K562 (cell line): ENCODE results near the gene ZNF787. TPM values are rescaled to one million over a fixed set of nuclear protein-coding genes. Genes with fewer than 3 reads are reported as not detected.

Experiments used
- HSF4 ChIP-seq: fragments of 250-450 bp; sonication (Bioruptor Pico); IDR thresholded peaks from 2 replicates; pipeline ENCODE4 v2.1.2; 2022; ENCODE audit warnings: mild to moderate bottlenecking, moderate library complexity, borderline replicate concordance
- MAZ ChIP-seq, 2 experiments: fragments of 450-650 bp in 1 of 2; sonication (generic) in 1 of 2; formaldehyde crosslinking; IDR thresholded peaks in 1 of 2; conservative IDR thresholded peaks in 1 of 2; 2 replicates each; pipeline versions ENCODE4 v1.4.0 to v1.5.0; 2020; ENCODE audit warnings: mild to moderate bottlenecking in 1 of 2, missing genetic modification reagents in 1 of 2
- polyA plus RNA-seq, 8 experiments: library from polyadenylated mRNA; depleted of rRNA in 4 of 8; stranded (reverse) in 5 of 8; unstranded in 3 of 8; fragments of >200 nt; fragmentation: Nextera tagmentation in 2 of 8; fragmentation: Illumina TruSeq in 1 of 8; extraction: Ambion mirVana in 2 of 8; extraction: Trizol in 1 of 8; gene quantifications; 2 replicates each; pipeline versions ENCODE4 v1.2.1 to v1.2.3, GENCODE V29; 2011 to 2014; ENCODE audit warnings: inconsistent platforms in 1 of 8, missing spikeins in 1 of 8
- total RNA-seq, 7 experiments: library from RNA; depleted of rRNA in 6 of 7; stranded (reverse); fragments of >200 nt in 6 of 7; fragmentation: Illumina TruSeq in 2 of 7; extraction: Trizol in 2 of 7; gene quantifications; 2 replicates each; pipeline versions ENCODE4 v1.2.1 to v1.2.3, GENCODE V29; 2011 to 2021; ENCODE audit warnings: low replicate concordance in 1 of 7
- TF ChIP-seq, protein P1 (sequence below): sonication (generic); formaldehyde crosslinking; IDR thresholded peaks from 2 replicates; pipeline ENCODE4 v1.8.1; 2022; ENCODE audit warnings: missing genetic modification reagents
- TF ChIP-seq, protein P2 (sequence below): fragments of 450-650 bp; formaldehyde crosslinking; conservative IDR thresholded peaks from 2 replicates; pipeline ENCODE4 v1.4.0; 2022; ENCODE audit warnings: mild to moderate bottlenecking, missing genetic modification characterization
- TF ChIP-seq, protein P3 (sequence below): fragments of 200-800 bp; sonication (Bioruptor generic); IDR thresholded peaks from 2 replicates; pipeline ENCODE4 v1.6.1; 2016; ENCODE audit warnings: missing genetic modification characterization, missing compliant biosample characterization
- TF ChIP-seq, protein P4 (sequence below): fragments of 450-650 bp; IDR thresholded peaks from 2 replicates; pipeline ENCODE4 v1.6.1; 2017; ENCODE audit warnings: antibody characterized with exemption, mild to moderate bottlenecking
- TF ChIP-seq, protein P5 (sequence below): sonication (generic); formaldehyde crosslinking; IDR thresholded peaks from 2 replicates; pipeline ENCODE4 v1.8.0; 2022; ENCODE audit warnings: missing genetic modification reagents, mild to moderate bottlenecking, borderline replicate concordance

ZNF787 gene
- total and polyA plus RNA-seq, 9 of the 15 experiments (the other 6 are each of a cell fraction or from before 2014, with no cell fraction given), result 0.45 to 77.6 (median 7.3) TPM

DNA sequence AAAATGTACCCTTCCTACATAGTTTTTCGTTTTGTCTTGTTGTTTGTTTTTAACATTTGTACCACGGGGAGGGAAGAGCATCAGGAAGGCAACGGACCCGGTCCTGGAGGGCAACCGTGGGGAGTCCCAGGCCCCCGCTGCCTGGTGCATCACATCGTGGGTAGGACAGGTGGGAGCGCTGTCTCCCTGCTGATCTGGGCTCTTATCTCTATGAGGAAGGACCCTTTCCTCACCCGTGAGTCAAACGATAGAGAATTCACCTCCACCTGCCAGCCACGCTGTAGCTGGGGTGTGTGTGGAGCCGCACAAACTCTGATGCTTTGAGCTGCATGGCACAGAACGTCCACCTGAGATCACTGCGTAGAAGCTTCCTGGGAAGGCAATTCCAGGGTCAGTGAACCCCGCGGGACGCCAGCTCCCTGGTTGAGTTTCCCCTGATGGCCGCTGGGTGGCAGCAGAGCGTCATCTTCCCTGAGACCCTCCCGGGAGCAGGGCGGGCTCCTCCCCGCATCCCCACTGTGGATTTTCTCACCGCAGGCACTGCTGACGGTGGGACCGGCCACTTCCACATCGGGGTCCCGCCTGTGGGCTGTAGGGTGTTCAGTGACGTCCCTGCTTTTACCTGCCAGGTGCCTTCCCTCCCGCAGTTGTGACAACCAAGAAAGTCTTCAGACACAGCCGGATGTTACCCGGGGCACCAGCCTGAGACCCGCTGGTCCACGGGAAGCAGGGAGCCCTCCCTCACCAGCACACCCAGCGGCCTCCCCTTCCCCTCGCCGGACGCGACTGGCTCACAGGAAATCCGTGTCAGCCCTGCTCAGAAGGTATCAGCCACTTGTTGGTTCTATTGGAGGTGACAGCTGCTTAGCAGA, 54.7 kb downstream of the ZNF787 start (continued):
- TF ChIP-seq, protein P1, sequence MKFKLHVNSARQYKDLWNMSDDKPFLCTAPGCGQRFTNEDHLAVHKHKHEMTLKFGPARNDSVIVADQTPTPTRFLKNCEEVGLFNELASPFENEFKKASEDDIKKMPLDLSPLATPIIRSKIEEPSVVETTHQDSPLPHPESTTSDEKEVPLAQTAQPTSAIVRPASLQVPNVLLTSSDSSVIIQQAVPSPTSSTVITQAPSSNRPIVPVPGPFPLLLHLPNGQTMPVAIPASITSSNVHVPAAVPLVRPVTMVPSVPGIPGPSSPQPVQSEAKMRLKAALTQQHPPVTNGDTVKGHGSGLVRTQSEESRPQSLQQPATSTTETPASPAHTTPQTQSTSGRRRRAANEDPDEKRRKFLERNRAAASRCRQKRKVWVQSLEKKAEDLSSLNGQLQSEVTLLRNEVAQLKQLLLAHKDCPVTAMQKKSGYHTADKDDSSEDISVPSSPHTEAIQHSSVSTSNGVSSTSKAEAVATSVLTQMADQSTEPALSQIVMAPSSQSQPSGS (CRISPR knock-in tag), result no peak
- TF ChIP-seq, protein P2, sequence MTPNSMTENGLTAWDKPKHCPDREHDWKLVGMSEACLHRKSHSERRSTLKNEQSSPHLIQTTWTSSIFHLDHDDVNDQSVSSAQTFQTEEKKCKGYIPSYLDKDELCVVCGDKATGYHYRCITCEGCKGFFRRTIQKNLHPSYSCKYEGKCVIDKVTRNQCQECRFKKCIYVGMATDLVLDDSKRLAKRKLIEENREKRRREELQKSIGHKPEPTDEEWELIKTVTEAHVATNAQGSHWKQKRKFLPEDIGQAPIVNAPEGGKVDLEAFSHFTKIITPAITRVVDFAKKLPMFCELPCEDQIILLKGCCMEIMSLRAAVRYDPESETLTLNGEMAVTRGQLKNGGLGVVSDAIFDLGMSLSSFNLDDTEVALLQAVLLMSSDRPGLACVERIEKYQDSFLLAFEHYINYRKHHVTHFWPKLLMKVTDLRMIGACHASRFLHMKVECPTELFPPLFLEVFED (CRISPR knock-in tag), result no peak
- TF ChIP-seq, protein P3, sequence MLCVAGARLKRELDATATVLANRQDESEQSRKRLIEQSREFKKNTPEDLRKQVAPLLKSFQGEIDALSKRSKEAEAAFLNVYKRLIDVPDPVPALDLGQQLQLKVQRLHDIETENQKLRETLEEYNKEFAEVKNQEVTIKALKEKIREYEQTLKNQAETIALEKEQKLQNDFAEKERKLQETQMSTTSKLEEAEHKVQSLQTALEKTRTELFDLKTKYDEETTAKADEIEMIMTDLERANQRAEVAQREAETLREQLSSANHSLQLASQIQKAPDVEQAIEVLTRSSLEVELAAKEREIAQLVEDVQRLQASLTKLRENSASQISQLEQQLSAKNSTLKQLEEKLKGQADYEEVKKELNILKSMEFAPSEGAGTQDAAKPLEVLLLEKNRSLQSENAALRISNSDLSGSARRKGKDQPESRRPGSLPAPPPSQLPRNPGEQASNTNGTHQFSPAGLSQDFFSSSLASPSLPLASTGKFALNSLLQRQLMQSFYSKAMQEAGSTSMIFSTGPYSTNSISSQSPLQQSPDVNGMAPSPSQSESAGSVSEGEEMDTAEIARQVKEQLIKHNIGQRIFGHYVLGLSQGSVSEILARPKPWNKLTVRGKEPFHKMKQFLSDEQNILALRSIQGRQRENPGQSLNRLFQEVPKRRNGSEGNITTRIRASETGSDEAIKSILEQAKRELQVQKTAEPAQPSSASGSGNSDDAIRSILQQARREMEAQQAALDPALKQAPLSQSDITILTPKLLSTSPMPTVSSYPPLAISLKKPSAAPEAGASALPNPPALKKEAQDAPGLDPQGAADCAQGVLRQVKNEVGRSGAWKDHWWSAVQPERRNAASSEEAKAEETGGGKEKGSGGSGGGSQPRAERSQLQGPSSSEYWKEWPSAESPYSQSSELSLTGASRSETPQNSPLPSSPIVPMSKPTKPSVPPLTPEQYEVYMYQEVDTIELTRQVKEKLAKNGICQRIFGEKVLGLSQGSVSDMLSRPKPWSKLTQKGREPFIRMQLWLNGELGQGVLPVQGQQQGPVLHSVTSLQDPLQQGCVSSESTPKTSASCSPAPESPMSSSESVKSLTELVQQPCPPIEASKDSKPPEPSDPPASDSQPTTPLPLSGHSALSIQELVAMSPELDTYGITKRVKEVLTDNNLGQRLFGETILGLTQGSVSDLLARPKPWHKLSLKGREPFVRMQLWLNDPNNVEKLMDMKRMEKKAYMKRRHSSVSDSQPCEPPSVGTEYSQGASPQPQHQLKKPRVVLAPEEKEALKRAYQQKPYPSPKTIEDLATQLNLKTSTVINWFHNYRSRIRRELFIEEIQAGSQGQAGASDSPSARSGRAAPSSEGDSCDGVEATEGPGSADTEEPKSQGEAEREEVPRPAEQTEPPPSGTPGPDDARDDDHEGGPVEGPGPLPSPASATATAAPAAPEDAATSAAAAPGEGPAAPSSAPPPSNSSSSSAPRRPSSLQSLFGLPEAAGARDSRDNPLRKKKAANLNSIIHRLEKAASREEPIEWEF (CRISPR knock-in tag), result no peak
- TF ChIP-seq, protein P4, sequence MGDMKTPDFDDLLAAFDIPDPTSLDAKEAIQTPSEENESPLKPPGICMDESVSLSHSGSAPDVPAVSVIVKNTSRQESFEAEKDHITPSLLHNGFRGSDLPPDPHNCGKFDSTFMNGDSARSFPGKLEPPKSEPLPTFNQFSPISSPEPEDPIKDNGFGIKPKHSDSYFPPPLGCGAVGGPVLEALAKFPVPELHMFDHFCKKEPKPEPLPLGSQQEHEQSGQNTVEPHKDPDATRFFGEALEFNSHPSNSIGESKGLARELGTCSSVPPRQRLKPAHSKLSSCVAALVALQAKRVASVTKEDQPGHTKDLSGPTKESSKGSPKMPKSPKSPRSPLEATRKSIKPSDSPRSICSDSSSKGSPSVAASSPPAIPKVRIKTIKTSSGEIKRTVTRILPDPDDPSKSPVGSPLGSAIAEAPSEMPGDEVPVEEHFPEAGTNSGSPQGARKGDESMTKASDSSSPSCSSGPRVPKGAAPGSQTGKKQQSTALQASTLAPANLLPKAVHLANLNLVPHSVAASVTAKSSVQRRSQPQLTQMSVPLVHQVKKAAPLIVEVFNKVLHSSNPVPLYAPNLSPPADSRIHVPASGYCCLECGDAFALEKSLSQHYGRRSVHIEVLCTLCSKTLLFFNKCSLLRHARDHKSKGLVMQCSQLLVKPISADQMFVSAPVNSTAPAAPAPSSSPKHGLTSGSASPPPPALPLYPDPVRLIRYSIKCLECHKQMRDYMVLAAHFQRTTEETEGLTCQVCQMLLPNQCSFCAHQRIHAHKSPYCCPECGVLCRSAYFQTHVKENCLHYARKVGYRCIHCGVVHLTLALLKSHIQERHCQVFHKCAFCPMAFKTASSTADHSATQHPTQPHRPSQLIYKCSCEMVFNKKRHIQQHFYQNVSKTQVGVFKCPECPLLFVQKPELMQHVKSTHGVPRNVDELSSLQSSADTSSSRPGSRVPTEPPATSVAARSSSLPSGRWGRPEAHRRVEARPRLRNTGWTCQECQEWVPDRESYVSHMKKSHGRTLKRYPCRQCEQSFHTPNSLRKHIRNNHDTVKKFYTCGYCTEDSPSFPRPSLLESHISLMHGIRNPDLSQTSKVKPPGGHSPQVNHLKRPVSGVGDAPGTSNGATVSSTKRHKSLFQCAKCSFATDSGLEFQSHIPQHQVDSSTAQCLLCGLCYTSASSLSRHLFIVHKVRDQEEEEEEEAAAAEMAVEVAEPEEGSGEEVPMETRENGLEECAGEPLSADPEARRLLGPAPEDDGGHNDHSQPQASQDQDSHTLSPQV, result no peak
- TF ChIP-seq MAZ (CRISPR knock-in tag; conservative IDR thresholded peaks at IDR 0.05 in 1 of 2, IDR thresholded peaks at IDR 0.05 in 1 of 2) (peak in 1 of 2 experiments; percentile 33; a peak in 1 of 4 replicates), HSF4 (CRISPR knock-in tag) (no peak)
- TF ChIP-seq, protein P5, sequence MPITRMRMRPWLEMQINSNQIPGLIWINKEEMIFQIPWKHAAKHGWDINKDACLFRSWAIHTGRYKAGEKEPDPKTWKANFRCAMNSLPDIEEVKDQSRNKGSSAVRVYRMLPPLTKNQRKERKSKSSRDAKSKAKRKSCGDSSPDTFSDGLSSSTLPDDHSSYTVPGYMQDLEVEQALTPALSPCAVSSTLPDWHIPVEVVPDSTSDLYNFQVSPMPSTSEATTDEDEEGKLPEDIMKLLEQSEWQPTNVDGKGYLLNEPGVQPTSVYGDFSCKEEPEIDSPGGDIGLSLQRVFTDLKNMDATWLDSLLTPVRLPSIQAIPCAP (CRISPR knock-in tag), result no peak
